Stimulated activated CD8-positive, alpha-beta memory T cell treated with anti-CD3 and anti-CD28 coated beads, Interleukin-15, amount 100 ng/mL, for 24 hours (primary cell): ENCODE measurements around the gene UBE4B.

Source experiments
- DNase-seq: peaks from one replicate; pipeline ENCODE4 v3.0.0-alpha.2; 2020; ENCODE audit warnings: low read depth

Gene UBE4B

GRCh38 chr1:10042746-10043145, 10.0 kb downstream of the UBE4B start:
- no peak for DNase-seq

- no peak for DNase-seq
Measured at GRCh38 chr1:10045480-10046355, 13.0 kb downstream of the UBE4B start.

DNA sequence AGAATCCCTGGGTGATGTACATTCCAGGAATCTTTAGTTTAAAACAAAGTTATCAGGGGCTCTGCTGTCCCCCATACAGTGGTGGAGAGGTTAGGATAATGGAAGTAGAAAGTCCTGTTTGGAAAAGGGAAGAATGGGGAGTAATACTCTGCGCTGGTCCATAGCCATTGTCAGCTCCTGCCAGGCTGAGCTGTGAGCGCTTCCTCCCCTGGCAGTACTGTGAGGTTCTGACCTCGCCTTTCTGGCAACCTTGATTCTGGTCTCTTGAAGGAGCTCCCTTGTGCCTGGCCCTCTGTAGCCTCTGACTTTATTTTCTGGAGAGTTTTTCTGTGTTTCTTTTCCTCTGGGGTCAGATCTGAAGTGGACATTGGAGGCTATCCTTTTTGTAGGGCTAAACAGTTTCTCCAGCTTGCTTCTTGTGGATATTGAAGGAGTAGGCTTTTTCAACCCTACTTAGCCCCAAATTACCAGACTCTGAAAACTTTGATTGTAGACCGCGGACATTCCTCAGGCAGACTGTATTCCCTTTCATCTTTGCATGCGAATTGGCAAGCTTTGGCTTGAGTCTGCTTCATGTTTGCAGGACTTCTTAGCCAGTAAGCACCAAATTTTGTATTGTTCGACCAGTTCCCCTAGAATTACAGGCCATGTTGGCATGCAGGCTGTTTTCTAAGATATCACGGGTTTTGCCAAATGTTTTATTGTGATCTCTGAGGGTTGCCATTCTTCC, 13.8 kb downstream of the UBE4B start:
- no peak for DNase-seq

GRCh38 chr1:10048601-10049000, 15.8 kb downstream of the UBE4B start:
- no peak for DNase-seq

DNA sequence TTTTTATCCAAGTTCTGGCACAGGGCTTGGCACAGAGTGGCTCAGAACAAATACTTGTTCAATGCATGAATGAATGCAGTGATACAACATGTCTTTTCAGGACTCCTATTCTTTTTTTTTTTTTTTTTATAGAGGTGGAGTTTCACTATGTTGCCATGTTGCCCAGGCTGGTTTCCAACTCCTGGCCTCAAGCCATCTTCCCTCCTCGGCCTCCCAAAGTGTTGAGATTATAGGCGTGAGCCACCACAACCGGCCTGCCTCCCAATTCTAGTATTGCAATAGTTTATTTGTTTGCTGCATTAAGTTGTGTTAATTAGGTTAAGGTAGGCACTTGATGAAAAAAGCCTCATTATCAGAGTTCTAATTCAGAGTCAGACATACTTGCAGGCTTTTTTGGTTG, 17.9 kb downstream of the UBE4B start:
- DNase-seq, result no peak

- no peak for DNase-seq
Measured at GRCh38 chr1:10051656-10052055, 18.9 kb downstream of the UBE4B start.

DNA sequence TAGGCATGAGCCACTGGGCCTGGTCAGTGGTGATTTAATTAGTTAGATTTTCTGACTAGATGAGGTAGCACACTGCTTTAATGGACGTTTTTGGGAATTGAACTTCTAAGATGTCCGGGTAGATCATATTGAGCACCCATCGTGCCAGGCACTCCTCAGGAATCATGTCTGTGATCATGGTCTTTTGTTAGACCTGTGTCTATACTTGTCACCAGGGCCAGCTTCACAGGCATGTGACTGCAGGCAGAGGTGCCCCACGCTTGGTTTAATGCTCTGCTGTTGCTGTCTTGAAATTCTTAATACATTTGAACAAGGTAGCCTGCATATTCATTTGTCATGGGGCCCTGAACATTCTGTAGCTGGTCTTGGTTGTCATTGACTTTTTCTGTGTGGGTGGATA, 19.6 kb downstream of the UBE4B start:
- DNase-seq, result no peak

GRCh38 chr1:10054465-10054864, 21.7 kb downstream of the UBE4B start:
- DNase-seq, result no peak

- no peak for DNase-seq
Measured at GRCh38 chr1:10056599-10056987, 23.8 kb downstream of the UBE4B start.

- DNase-seq, result no peak
Measured at GRCh38 chr1:10057343-10057742, 24.6 kb downstream of the UBE4B start.

DNA sequence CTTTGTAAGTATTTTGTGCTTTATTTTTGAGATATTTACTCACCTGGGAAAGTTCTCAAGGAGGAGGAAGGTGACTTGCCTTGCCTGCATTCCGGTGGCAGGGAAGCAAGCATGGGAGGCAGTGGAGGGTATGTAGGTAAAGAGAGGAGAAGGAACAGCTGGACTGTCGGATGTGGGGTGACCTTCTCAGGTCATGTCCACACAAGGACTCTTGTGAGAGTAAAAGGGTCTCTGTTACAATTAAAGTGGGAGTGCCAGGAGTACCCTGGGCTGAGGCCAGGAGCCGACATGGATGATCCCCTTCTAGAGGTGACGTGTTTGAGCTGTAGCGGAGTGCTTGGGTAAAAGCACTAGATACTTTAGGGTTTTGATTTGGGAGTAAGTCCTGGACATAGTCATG, 25.0 kb downstream of the UBE4B start:
- DNase-seq, result no peak

DNA sequence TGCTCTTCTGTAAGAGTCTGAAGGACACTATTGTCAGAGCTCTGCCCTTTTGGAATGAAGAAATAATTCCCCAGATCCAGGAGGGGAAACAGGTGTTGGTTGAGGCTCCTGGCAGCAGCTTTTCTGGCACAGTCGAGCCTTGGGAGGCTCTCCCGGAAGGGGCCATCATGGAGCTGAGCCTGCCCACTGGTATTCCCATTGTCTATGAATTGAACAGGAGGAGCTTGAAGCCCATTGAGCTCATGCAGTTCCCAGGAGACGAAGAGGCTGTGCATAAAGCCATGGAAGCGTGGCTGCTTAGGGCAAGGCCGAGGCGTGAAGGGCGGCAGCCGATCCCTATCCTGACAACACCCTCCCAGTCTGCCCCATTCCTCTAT, 26.6 kb downstream of the UBE4B start:
- no peak for DNase-seq

- DNase-seq, result no peak
Measured at GRCh38 chr1:10060311-10061100, 27.7 kb downstream of the UBE4B start.

DNA sequence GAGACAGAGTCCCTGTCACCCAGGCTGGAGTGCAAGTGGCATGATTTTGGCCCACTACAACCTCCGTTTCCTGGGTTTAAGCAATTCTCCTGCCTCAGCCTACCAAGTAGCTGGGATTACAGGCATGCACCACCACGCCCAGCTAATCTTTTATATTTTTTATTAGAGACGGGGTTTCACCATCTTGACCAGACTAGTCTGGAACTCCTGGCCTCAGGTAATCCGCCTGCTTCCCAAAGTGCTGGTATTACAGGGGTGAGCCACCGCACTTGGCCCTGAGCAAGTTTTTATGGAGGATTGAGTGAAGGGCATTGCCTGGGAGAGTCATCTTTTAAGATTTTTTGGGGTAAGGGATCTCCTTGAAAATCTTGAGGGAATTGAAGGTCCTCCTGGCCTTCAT, 28.5 kb downstream of the UBE4B start:
- no peak for DNase-seq

DNA sequence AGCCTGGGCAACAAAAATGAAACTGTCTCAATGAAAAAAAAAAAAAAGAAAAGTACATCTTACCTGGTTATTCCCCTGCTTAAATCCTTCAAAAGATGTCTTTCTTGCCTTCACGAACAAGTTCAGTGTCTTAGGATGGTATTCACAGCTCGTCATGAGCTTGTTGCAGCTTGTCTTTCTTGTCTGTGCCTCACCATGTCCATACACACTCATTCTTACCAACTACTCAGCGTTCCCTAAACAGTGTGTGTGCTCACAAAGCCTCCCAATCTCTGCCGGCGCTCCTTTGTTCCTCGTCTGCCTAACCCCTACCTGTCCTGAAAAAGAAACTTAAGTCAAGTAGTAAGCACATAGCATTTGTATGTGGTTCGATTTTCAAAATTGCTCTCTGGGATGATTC, 31.1 kb downstream of the UBE4B start:
- DNase-seq, result no peak

DNA sequence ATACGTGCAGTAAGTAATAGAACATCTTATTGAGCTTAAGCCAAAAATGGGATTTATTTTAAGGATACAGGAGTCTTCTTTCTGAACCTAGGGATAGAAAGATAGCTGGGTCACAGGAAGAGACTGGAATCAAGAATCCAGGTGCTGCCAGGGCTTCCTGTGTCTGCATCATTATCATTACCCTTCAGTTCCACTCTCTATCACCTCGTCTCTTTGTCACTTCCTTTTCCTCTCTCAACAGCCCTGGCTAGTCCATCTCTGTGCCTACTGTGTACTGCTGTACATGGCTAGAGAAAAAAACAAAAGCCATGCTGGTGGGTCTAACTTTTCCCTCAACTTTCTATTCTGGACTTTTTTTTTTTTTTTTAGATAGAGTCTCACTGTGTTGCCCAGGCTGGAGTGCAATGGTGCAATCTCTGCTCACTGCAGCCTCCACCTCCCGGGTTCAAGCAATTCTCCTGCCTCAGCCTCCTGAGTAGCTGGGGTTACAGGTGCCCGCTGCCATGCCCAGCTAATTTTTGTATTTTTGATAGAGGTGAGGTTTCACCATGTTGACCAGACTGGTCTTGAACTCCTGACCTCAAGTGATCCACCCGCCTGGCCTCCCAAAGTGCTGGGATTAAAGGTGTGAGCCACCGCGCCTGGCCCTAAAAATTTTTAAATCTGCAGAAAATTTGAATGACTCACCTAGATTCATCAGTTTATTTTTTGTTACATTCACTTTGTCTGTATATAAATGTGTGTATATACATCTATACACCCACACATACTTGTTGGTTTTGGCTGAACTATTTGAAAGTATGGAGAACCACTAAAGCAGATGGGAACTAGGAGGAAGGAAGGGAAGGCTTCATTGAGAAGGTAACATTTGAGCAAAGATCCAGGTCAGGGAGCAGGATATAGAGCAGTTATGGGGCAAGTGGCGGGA, 31.9 kb downstream of the UBE4B start:
- DNase-seq, result no peak

DNA sequence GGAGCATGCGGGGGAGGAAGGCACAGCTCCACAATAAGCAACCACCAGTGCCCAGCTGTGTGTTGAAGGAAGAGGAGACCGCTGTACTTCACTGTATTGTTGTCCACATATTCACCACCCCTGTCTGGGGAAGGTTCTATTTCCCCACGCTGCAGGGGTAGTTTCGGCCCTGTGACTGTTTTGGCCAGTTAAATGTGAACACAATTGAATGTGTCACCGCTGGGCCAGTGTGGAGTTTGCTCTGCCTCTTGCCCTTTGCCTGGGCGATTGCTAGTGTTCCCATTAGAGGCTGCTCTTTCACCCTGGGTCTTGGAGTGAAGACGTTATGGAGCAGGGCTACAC, 32.6 kb downstream of the UBE4B start:
- no peak for DNase-seq

DNA sequence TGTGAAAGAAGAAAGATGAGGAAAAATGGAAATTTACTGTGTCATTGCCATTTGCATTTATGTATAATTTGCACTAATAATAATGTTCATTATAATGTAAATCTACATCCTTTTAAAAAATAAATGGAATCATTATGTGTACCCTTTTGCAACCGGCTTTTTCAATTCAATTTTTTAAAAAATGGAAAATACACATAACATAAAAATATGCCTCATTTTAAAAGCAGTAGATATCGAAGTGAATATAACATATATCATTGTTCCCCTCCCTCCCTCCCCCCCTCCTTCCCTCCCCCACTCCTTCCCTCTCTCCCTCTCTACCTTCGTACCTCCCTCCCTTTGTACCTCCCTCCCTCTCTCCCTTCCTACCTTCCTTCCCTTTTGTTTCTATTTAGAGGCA, 33.0 kb downstream of the UBE4B start:
- no peak for DNase-seq

- no peak for DNase-seq
Measured at GRCh38 chr1:10068605-10069294, 36.0 kb downstream of the UBE4B start.

DNA sequence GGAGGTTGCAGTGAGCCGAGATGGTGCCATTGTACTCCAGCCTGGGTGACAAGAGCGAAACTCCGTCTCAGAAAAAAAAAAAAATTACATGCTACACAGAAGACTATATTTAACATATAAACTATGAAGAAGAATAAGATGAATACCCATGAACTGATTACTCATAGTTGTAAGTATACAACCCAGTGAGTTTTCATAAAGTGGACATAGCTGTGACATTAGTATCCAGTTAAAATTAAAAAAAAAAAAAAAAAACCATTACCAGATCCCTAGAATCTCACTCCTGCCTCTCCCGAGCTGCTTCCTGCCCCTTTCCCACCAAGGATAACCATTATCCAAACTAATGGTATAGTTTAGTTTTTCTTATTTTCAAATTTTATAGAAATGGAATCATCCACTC, 37.4 kb downstream of the UBE4B start:
- no peak for DNase-seq

- no peak for DNase-seq
Measured at GRCh38 chr1:10071640-10072039, 38.9 kb downstream of the UBE4B start.
